Activated CD4-positive, alpha-beta T cell treated with anti-CD3 and anti-CD28 coated beads for 4 hours (primary cell): ENCODE results near the gene HES5.
"Not testable (repeated sequence)": the region's sequence is repeated elsewhere in the genome, so short reads cannot be mapped to it uniquely, and the experiment has no call there.

Experiments used
- DNase-seq, 2 donors: peaks; one replicate each; pipeline ENCODE4 v3.0.0-alpha.2; 2020

Gene HES5, protein sequence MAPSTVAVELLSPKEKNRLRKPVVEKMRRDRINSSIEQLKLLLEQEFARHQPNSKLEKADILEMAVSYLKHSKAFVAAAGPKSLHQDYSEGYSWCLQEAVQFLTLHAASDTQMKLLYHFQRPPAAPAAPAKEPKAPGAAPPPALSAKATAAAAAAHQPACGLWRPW

DNA sequence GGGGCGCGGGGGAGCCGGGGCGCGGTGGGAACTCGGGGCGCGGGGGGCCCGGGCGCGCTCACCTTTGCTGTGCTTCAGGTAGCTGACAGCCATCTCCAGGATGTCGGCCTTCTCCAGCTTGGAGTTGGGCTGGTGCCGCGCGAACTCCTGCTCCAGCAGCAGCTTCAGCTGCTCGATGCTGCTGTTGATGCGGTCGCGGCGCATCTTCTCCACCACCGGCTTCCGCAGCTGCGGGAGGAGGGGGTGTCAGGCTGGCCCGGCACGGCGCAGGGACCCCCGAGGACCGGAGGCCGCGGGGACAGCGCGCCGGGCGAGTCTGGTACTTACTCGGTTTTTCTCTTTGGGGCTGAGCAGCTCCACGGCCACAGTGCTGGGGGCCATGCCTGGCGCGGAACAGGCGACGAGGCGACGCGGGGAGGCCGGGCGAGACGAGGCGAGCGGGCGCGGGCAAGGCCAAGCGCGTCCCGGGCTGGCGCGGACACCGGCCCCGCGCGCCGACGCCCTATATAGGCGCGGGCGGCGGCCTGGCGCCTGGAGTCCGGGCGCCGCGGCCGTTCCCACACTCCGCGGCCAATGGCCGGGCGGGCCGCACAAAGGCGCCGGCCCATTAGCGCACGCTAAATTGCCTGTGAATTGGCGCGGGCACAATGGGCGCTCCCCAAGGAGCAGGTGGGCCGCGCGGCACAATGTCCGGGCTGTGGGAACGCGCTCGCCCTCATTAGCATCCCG lies at the start of gene HES5:
HES5 (minus strand) TSS at position 480 of the 729 bp plus-strand sequence; CDS start at position 381, 99 bp downstream.
- peak in 1 of 2 donors; percentile 26 for DNase-seq

DNA sequence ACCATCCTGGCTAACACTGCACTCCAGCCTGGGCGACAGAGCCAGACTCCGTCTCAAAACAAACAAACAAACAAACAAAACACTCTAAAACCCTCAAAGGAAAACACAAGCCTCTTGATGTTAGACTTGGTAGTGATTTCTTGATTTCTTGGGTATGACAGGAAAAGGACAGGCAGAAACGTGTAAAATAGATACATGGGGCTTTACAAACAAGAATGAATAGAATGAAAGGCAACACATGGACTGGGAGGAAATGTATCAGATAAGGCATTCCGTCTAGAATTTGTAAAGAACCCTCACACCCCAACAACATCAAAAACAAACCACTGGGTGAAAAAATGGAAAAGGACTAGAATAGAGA lies 48.7 kb upstream of the HES5 start:
- no peak for DNase-seq

GRCh38 chr1:2577565-2578075 lies 47.6 kb upstream of the HES5 start:
- peak; percentile 48 to 62 for DNase-seq

DNA sequence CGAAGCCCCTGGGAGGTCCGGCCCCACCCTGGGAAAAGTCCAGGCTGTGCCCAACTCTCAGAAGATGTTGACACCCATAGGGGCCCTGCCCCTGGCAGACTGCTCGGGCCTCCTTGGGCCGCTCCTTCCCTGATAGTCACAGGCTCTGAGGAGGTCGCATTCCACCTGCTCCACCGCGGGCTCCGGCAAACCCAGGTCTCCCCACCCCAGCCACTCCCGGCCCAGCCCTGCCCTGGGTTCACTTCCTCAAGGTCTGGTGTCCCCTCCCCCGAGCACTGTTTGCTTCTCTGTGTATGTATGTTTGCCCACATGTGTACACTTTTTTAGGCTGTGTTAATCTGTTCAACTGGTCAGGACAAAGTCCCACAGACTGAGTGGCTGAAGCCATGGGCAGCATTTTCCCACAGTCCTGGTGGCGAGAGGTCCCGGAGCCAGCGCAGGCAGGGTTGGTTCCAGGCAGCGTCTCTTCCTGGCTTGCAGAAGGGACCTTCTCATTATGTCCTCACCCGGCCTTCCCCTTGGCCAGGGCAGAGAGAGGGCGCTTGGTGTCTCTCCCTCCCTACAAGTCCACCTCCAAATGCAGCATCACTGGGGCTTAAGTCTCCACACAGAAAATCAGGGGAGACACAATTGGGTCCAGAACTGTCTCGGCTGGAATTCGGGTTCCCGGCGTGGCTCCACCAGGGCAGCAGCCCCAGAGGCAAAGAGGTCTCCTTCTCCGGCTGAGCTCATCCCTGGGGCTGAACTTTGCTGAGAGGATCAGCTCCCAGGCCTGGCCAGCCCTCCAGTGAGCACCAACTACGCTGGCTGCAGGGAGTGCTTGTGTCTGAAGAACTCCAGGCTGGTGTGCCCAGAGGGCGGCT lies 46.0 kb upstream of the HES5 start:
- DNase-seq, result no peak

GRCh38 chr1:2574350-2574749 lies 44.3 kb upstream of the HES5 start:
- no peak for DNase-seq

DNA sequence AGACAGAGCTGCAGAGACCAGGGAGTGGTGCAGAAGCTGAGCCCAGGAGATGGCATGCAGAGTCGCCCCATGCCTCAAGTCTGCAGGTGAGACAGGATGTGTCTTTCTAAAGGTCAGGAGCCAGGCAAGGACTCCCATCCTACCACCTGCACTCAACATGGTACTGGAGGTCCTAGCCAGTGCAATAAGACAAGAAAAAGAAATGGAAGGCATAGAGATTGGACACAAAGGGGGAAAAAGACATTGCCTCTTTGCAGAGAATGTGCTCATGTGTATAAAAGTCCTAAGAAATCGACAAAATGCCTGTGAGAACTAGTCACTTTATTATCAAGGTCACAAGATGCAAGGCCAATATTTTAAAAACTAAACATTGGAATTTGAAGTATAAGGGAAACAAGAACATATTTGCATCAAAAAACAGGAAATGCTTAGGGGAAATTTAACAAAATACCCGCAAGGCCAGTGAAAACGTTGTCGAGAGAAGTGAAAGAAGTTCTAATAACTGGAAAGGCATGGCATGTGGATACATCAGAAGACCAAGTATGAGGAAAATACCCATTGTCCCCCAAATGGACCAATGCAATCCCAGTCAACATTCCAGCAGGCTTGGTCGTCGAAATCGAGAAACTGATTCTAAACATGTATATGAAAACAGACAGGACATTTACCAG lies 43.3 kb upstream of the HES5 start:
- no peak for DNase-seq

- DNase-seq, result no peak
Measured at GRCh38 chr1:2571348-2571747, 41.3 kb upstream of the HES5 start.

DNA sequence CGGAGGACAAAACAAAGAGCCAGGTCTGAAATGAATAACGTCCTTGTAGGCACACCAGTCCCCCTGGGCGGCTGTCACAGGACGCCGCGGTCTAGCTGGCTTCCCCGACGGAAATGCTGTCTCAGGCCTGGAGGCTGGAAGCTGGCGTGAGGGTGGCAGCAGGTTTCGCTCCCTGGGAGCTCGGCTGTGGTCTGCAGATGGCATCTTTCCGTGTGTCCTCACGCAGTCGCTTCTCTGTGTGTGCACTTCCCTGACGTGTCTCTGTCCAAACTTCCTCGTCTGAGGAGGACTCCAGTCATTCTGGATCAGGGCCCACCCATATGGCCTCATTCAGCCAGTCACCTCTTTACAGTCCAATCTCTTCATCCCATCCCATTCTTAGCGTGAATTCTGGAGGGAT lies 40.3 kb upstream of the HES5 start:
- DNase-seq, result no peak

DNA sequence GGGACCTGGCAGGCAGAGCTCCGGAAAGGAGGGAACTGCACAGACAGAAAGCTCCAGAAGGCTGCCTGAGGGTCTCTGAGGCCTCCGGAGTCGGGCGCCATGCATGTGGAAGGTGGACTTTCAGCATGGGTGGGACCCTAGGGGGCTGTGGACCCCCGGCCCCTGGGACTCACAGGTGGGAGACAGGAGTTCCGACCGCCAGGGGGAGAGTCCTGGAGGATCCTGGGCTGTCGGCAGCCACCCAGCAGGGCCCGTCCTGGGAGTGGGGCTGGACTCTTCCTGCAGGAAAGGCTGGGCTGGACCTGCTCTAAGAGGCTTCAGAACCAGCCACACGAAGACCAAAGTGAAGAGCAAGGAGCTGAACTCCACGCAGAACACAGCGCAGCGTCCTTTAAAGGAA lies 39.6 kb upstream of the HES5 start:
- DNase-seq, result not testable (repeated sequence)

DNA sequence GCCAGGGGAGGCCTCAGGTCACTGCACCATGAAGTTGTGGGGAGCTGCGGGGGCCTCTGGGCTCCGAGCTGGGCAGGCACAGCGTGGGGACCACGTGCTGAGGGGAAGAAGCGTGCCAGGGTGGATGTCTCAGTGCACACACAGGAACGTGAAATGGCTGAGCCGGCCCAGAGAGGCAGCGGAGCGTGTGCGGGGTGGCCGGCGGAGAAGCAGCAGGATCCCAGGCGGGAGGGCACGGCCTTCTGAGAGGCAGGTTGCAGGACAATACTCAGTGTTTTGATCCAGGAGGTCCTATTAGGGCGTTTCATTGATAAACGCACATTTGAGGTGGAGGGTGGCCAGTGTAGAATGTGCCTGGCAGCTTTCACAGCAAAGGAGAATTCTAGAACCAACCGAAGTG lies 39.0 kb upstream of the HES5 start:
- no peak for DNase-seq

DNA sequence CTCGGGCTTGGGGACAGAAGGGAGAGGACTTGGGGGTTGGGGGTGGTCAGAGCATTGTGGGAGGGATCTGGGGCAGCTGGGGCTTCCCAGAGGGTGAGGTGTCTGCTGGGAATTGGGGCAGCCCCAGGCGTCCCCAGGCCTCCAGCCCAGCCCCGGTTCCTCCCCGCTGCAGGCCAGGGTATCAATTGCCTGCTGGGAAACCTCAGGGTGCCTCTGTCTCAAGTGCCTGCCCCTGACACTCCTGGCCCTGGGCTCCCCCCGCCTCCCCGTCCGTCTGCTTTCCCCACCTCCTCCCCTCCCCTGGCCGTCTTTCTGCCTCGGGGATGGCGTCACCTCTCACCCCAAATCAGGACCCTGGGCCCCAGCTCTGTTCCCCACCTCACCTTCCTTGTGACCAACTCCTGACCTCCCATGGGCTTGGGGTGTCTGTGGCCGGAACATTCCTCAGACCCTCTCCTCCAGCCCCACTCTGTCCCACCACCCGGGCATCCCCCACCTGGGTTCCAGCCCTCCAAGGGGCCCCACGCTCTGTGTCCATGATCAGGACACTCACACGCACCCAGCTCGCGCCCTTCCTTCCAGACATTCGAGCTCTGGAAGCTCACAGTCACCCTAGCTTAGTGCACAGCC lies 38.2 kb upstream of the HES5 start:
- DNase-seq, result not testable (repeated sequence)

GRCh38 chr1:2567083-2567679 lies 37.1 kb upstream of the HES5 start:
- no peak for DNase-seq

DNA sequence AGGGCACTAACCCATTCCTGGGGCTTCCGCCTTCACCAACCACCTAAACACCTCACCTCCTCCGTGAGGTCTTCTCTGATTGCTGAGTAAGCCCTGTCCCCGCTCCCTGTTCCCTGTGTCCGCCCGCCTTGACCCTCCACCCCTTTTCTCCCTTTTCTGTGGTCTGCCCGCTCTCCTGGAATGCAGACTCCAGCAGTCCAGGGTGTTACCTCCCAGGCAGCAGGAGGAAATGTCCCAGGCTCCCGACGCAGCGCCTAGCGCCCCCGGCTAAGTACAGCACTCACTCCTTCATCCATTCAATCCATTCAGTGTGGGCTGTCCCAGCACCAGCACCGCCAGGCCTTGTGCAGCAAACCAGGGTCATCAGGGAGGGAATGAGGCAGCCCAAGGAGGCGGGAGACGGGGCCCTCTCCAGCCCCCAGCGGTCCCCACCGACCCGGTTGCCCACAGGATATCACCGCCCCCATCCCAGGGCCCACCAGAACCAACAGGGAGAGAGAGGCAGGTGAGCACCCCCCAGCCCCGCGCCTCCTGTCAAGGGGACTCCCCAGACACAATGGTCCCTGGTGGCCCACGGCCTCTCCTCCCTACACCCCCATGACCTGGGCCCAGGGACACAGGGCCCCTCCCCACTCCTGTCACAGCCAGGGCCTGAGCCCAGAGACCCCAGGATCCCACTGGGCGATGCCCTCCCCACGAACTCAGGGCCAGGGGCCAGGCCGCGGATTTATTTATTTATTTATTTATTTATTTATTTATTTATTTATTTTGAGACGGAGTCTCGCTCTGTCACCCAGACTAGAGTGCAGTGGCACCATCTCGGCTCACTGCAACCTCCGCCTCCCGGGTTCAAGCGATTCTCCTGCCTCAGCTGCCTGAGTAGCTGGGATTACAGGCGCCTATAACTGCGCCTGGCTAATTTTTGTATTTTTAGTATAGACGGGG lies 36.3 kb upstream of the HES5 start:
- no peak for DNase-seq

DNA sequence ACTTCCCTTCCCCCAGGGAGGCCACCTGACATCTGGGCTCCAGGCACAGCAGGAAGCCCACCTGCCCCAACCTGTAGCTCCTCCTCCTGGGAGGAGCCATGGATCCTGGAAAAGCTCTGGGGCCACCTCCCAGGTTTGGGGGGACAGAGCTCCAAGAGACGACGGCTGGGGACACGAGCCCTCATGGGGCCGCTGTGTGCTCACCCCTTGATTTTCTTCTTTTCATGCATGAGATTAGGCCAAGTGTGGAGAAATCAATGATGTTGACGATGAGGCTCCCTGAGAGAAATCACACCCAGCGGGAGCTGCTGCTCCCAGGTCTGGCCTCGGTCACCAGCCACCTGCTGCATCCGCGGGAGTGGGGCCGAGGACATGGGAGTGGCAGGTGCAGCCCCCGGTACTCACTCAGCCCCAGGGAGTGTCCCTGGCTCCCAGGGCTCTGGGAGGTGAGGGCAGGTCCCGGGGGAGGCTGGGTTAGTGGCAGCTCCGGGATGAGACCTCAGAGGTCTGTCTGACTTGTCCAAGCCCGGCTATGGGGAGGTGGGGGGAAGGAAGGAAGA lies 34.8 kb upstream of the HES5 start:
- DNase-seq, result no peak

GRCh38 chr1:2564006-2564814 lies 34.1 kb upstream of the HES5 start:
- no peak for DNase-seq

DNA sequence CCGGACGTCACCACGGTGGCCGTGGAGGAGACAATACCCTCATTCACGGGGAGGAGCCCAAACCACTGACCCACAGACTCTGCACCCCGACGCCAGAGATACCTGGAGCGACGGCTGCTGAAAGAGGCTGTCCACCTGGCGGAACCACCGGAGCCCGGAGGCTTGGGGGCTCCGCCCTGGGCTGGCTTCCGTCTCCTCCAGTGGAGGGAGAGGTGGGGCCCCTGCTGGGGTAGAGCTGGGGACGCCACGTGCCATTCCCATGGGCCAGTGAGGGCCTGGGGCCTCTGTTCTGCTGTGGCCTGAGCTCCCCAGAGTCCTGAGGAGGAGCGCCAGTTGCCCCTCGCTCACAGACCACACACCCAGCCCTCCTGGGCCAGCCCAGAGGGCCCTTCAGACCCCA lies 33.1 kb upstream of the HES5 start:
- DNase-seq, result no peak

GRCh38 chr1:2561898-2562895 lies 32.1 kb upstream of the HES5 start:
- no peak for DNase-seq

- no peak for DNase-seq
Measured at GRCh38 chr1:2561446-2561845, 31.4 kb upstream of the HES5 start.
